Suprapubic skin (tissue), 4 donors: ENCODE results near the gene CCDC59.

ENCODE experiments used
- CTCF ChIP-seq, 2 donors: fragments of 200-600 bp in 1 of 2; fragments of 450-650 bp in 1 of 2; sonication (generic) in 1 of 2; IDR thresholded peaks; one replicate each; pipeline ENCODE4 v1.5.1; 2016 to 2019; ENCODE audit warnings: antibody characterized with exemption in 2 of 2, mild to moderate bottlenecking in 1 of 2, moderate library complexity in 1 of 2
- POLR2A ChIP-seq, 2 donors: fragments of 450-650 bp; IDR thresholded peaks; one replicate each; pipeline ENCODE4 v1.6.1; 2017; ENCODE audit warnings: antibody characterized with exemption in 2 of 2, mild to moderate bottlenecking in 2 of 2, moderate library complexity in 2 of 2
- POLR2AphosphoS5 ChIP-seq, 3 donors: sonication (generic); formaldehyde crosslinking; IDR thresholded peaks; one replicate each; pipeline ENCODE4 v1.6.1; 2017; ENCODE audit warnings: antibody characterized with exemption in 3 of 3

- TF ChIP-seq CTCF (IDR thresholded peaks at IDR 0.05) (no peak), POLR2A (IDR thresholded peaks at IDR 0.05) (no peak), POLR2AphosphoS5 (IDR thresholded peaks at IDR 0.05) (no peak)
These were observed 49.3 kb upstream of the CCDC59 start for GRCh38 chr12:82407481-82407880.
